GM10847 (cell line): ENCODE measurements around the gene HMGXB3.

ENCODE experiments used
- POLR2A ChIP-seq: IDR thresholded peaks from 2 replicates; pipeline ENCODE4 v1.6.1; 2011; ENCODE audit not compliant: insufficient read length; ENCODE audit errors: extremely low read depth

HMGXB3 gene

DNA sequence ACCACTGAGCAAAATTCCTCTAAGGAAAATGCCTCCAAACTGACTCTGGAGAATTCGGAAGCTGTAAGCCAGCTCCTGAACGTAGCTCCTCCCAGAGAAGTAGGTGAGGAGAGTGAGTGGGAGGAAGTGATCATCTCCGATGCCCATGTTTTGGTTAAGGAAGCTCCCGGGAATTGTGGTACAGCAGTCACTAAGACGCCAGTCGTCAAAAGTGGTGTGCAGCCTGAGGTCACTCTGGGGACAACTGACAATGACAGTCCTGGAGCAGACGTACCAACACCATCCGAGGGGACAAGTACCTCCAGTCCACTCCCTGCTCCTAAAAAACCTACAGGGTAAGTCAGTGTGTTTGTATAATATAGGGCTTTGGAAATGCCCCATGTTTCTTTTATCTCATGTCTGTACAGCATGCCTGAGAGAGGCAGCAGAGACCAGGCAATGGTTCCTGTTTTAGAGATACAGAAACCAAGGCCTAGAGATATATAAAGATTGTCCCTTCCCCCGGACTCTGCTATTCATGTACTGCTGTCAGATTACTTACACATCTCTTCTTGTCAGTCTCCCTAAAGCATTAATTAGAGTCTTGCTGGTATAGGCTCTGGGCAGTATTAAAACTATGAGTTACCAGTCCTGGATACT, 23.9 kb downstream of the HMGXB3 start:
- TF ChIP-seq POLR2A, result no peak

DNA sequence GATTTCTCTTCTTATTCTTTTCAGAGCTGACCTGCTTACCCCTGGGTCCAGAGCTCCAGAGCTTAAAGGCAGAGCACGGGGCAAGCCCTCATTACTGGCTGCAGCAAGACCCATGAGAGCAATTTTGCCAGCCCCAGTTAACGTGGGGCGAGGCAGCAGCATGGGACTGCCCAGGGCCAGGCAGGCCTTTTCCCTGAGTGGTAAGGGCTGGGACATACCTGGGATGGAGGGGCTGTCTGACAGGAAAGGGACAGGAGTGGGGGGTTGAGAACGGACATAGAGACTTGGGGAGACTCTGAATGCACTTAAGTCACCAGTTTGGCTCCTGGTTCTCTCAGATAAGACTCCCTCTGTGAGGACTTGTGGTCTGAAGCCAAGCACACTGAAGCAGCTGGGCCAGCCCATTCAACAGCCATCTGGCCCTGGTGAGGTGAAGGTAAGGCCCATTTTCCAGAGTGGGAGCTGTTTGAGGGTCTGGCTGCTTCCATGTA, 26.2 kb downstream of the HMGXB3 start:
- no peak for TF ChIP-seq POLR2A

DNA sequence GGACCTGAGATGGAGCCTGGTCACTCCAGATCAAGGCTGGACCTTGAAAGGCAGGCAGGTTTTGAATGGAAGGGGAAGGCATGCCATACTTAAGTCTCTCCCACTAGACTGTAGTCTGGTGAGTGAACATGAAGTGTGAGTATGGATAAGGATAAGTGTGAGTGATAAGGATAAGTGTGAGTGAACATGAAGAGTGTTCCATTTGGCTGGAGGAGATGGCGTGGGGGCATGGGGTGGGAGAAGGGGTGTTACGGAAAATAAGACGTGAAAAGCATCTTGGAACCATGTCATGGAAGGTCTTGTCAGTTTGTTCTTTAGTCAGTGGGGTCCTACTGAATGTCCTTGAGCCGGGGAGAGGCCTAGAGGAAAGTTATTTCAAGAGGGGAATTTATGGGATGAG, 32.8 kb downstream of the HMGXB3 start:
- TF ChIP-seq POLR2A, result no peak

DNA sequence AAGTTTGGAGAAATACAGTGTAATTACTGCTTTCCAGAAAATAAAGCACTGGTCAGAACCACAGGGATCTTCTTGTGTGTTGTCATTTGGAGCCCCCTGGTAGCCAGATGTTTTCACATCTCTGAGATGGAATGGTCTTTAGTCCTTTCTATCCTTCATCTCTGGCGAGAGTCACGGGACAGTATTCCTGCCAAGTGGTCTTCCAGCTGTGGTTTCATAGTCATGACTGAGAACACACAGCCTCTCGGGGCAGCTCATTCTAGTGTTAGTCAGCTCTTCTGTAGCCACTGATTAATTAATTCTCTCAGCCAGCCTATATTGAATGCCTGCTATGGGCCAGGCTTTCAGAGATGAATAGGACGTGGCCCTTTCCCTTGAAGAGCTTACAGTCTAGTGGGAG, 34.1 kb downstream of the HMGXB3 start:
- TF ChIP-seq POLR2A, result no peak

DNA sequence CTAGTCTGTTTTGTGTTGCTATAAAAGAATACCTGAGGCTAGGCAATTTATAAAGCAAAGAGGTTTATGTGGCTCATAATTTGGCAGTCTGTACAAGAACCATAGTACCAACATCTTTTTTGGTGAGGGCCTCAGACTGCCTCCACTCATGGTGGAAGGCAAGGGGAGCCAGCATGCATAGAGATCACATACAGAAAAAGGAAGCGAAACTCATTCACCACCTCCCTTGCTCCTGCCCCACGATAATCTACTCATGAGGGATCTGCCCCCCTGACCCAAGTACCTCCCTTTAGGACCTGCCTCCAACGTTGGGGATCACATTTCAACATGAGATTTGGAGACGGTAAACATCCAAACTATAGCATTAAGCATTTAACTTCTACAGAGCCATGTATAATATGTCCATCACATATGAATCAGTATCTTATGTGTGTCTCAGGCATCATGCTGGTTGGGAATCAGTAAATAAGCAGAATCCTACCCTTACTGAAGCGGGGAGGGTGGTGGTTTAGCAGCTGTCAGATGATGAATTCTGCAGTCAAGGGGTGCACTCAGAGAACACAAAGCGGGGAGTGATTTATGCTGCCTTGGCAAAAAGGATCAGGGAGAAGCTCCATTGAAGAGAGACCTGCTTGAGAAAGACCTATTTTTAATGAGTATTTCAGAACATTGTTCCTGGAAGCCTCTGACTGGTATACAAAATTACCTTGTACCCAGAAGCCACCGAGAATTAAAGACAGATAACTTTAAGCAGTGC, 34.8 kb downstream of the HMGXB3 start:
- no peak for TF ChIP-seq POLR2A

DNA sequence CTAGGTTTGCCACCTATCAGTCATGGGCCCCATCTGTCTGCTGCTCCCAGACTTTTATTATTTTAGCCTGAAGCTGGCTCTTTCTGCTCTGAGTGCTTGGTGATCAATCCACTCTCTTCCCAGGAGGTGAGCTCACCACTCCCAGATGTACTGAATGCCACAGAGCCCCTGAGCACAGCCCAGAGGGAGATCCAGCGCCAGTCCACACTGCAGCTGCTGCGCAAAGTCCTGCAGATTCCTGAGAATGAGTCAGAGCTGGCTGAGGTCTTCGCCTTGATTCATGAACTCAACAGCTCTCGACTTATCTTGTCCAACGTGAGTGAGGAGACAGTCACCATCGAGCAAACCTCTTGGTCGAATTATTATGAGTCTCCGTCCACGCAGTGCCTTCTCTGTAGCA, 36.0 kb downstream of the HMGXB3 start:
- no peak for TF ChIP-seq POLR2A

DNA sequence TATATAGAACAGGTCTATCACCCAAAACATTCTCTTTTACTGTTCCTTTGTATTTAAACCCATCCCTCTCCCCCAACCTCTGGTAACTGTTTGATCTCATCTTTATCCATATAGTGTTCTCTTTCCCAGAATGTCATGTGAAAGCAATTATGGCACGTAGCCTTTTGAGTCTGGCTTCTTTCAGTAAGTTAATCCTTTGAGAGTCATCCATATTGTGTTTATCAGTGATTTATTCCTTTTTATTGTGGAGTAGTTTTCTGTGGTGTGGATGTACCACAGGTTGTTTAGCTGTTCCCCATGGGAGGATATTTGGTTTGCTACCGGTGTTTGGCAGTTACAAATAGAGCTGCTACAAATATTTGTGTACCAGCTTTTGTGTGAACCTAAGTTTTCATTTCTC, 38.0 kb downstream of the HMGXB3 start:
- TF ChIP-seq POLR2A, result no peak

DNA sequence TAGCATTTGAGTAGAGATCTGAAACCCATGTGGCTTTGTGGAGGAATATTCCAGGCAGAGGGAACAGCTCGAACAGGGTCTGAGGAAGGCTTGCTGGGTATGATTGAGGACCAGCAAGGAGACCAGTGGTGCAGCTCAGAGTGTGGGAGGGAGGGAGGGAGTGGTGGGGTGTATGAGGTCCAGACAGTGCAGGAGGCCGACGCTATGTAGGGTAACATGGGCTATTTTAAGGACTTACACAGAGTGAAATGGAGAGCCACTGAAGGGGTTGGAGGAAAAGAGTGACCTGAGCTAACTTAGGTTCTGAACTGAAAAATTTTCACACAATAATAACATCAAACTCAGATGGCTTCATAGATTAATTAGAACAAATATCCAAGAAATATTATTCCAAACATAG, 41.9 kb downstream of the HMGXB3 start:
- TF ChIP-seq POLR2A, result no peak

DNA sequence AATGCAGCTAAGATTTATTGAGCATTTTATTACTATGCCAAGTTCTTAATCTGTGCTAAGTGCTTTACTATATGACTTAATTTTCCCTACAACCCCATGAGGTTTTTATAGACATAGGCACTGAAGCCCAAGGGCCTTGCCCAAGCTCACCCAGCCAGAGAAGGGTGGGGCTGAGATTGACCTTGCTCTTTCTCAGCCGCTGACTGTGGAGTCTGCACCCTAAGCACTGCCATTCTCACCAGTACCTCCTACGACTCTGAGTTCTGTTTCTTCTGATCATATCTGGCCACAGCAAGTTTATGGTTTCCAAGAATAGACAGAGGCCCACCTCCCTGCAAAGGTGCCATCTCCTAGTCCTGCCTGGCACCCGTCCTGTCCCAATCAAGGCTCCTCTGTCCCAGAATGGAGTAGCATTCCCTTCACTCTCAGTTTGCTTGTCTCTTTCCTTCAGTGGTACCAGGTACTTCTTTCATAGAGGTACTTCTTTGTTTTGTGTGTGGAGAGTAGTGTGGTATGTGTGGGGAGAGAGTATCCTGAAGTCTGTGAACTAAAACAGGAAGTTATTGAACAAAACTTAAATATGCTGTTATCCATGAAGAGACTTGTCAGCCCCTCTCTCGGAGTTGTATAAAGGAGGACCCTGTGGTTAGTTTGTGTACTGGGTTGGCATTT, 43.3 kb downstream of the HMGXB3 start:
- TF ChIP-seq POLR2A, result no peak

DNA sequence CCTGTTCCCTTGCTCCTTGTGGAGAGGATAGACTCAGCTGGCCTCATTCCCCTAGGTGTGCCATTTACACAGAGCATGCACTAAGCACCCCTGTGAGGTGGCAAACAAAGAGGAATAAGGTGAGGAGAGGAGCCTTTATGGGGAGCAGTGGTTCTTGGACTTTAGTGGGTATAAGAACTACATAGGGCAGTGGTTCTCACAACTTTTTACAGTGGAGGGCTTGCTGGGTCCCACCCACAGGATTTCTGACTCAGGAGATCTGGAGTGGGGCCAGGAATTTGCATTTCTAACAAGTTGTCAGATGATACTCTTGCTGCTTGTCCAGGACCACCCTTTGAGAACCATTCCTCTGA, 43.8 kb downstream of the HMGXB3 start:
- TF ChIP-seq POLR2A, result no peak

DNA sequence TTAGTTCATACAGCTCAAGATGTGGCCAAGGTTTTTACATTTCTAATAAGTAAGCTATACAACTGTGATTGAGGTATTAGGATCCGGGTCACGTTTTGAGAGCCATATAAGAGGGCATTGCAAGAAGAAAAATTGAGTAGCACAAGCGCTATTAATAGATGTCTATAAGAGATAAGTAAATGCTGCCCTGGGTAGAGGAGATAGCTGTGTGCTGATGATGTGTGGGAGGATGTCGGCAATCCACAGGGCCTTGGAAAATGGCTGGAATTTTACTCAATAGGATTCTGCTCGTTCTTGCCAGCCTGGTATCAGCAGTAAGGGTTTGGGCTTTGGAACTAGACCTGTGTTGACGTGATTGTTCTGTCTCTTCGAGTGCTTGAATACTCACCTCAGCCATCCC, 44.2 kb downstream of the HMGXB3 start:
- no peak for TF ChIP-seq POLR2A

DNA sequence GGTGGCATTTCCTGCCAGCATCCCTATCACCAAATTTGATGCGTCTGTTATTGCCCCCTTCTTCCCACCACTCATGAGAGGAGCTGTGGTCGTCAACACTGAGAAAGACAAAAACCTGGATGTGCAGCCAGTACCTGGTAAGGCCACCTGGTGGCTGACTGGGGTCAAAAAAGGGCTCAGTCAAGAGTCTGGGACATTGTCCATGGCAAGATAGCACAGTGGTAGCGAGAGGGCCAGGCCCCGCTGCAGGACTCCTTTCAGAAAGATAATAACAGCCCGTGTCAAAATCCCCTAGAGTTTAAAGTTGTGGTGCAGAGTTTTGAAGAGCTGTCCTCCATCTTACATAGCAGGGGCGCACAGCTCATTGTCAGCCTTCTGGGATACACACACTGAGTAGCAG, 45.0 kb downstream of the HMGXB3 start:
- no peak for TF ChIP-seq POLR2A

DNA sequence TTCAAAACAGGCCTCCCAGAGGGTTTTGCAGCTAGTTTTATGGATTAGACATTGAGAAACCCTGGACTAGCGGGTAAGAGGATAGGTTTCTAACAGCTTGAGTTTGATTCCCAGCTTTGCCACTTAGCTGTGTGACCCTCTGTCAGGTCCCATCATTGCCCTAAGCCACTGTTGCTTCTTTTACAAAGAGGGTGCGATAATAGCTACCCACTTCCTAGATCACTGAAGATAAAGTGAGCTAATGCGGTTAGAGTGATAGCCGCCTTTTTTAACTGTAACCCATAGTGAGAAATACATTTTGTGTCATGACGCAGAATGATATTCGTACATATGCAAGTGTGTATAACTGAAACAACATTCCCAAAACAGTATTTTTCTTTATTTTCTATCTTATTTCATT, 45.5 kb downstream of the HMGXB3 start:
- no peak for TF ChIP-seq POLR2A

DNA sequence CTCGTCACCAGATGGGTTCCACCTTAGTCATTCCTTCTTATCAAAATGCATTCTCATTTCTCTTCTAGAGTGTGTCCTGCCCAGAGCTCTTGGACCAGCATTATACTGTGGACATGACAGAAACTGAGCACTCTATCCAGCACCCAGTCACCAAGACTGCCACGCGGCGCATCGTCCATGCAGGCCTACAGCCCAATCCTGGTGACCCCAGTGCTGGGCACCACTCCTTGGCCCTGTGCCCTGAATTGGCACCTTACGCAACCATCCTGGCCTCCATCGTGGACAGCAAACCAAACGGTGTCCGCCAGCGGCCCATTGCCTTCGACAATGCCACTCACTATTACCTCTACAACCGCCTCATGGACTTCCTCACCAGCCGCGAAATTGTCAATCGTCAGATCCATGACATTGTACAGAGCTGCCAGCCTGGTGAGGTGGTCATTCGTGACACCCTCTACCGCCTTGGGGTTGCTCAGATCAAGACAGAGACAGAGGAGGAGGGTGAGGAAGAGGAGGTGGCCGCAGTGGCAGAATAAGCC, 51.2 kb downstream of the HMGXB3 start:
- no peak for TF ChIP-seq POLR2A

DNA sequence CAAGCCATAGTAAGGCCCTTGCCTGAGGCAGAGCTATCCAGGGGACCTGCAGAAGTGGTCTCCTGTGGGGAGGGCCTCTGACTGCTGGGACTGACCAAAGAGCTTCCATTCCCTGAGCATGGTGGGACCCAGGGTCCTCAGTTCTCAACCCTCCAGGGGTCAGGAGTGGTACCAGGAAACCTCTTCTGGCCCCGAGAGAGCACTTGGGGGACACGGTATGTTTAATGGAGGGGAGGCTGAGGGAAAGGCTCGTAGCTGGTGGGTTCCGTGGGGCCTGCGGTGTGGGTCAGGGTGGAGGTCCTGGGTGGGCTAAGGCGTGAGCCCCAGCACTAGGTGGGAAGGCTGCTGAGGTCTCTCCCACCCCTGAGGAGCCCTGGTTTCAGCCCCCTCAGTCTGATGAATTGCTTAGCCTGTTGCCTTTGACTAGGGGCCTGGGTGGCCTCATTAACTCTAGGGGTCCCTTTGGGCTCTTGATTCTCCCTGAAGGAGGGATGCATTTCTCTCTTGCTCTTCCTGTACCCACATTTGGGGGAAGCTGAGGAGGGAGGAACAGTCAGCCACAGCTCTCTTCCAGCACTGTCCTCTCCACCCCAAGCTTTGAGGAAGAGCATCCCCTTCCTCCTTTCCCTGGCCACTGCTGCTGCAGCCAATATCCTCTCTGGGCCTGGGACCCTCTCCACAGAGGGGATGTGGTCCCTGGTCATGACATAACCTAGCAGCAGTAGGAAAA, 51.9 kb downstream of the HMGXB3 start:
- TF ChIP-seq POLR2A, result no peak
